Stimulated activated CD8-positive, alpha-beta memory T cell treated with anti-CD3 and anti-CD28 coated beads, Interleukin-7, amount 100 ng/mL, for 48 hours (primary cell): ENCODE data around the gene FAM163A.
"Not testable (repeated sequence)": the region's sequence is repeated elsewhere in the genome, so short reads cannot be mapped to it uniquely, and the experiment has no call there.

Source experiments
- DNase-seq, 2 donors: peaks; one replicate each; pipeline ENCODE4 v3.0.0-alpha.2; 2020; ENCODE audit warnings: low read depth in 1 of 2; ENCODE audit errors: extremely low read depth in 1 of 2

FAM163A gene

GRCh38 chr1:179831852-179832699 lies 89.0 kb downstream of the FAM163A start:
- DNase-seq: no peak

DNA sequence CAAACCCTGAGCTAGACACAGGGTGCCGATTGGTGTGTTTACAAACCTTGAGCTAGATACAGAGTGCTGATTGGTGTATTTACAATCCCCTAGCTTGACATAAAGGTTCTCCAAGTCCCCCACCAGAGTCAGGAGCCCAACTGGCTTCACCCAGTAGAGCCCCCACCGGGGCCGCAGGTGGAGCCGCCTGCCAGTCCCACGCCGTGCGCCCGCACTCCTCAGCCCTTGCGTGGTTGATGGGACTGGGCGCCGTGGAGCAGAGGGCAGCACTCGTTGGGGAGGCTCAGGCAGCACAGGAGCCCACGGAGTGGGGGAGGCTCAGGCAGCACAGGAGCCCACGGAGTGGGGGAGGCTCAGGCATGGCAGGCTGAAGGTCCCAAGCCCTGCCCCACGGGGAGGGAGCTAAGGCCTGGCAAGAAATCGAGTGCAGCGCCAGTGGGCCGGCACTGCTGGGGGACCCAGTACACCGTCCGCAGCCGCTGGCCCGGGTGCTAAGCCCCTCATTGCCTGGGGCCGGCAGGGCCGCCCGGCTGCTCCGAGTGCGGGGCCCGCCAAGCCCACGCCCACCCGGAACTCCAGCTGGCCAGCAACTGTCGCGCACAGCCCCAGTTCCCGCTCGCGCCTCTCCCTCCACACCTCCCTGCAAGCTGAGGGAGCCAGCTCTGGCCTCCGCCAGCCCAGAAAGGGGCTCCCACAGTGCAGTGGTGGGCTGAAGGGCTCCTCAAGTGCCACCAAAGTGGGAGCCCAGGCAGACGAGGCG lies 93.8 kb downstream of the FAM163A start:
- DNase-seq: not testable (repeated sequence)

DNA sequence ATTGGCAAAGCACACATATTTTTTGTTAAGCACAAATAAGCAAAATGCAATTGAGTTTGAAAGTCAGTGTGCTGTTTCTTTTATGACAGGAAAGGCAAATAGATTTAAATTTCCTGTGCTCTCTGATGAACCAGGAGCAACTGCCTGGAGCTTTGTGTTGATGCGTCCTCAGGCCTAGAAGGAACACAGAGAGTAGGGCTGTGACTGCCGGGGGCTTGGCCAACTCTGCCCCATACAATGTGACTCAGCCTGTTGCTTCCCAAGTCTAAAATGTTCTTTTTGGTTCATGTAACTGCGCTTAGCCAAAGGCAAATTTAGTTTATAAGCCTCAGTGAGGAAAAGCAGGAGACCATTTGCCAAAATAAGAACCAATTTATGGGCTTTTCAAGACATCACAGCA lies 97.0 kb downstream of the FAM163A start:
- DNase-seq: no peak

DNA sequence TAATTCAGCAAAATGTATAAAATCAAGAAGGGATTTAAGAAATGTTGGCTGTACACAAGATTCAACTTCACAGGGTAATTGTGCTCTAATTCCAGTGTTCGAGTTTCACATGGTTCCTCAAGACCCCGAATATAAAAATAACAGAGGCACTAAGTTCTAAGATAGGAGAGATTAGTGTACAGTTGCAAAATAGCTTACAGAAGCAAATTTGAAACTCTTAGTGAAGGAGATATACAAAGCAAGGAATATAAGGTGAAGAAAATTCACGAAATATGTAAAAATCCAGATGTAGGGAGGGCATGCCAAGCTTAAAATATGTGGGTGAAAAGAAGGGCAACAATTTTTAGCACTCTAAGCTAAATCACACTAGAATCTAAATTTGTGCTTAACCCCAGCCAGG lies 105.1 kb downstream of the FAM163A start:
- no peak for DNase-seq

DNA sequence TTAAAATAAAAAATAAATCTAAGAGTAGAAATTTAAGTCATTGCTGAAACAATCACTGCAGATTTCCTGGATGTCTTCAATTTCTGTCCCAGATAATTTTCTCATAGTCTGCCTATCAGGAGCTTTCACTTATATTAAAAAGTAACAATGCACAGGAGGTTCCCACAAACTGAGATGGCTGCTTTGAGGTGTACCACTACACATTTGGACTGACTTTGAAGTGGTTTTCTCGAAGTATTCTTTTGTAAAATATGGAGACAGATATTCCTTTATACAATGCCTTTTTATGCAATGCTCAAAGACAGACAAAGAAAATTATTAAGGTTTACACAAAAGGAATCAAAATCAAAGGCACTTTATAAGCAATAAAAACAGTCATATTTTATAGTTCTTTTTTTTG lies 110.0 kb downstream of the FAM163A start:
- DNase-seq: no peak

GRCh38 chr1:179855831-179856230 lies 112.7 kb downstream of the FAM163A start:
- not testable (repeated sequence) for DNase-seq

DNA sequence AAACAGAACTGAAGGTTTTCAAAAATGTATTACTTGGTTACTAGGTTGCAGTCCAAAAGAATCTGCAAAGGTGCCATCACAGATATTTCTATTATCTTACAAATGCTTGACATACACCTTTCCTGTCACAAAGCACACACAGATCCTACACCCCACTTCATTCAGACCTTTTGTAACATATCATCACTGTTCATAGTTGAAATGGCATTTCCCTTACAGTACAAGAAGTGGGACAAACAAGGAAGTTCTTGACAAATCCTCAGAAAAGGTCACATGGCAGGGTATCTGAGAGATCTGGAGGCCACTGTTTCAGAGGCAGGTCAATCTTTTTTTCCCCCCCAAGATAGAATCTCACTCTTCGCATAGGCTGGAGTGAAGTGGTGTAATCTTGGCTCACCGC lies 113.2 kb downstream of the FAM163A start:
- DNase-seq: no peak

DNA sequence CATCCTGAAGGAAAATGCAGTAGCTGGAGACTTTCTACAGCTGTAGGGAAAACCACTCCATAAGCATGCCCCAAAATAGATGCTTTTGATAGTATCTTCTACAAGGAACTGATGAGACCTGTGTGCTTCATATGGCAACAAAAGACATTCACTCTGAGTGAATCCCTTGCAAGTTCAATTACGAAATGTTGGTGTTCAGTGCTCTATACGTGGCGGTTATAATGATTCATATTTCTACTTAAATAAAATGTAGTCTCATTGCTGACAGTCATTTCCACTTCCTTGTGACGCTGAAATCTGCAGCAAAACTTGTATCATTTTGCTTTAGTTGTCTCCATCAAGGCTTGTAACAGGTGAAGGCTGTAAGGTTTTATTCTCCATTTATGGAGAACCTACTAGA lies 113.9 kb downstream of the FAM163A start:
- no peak for DNase-seq

DNA sequence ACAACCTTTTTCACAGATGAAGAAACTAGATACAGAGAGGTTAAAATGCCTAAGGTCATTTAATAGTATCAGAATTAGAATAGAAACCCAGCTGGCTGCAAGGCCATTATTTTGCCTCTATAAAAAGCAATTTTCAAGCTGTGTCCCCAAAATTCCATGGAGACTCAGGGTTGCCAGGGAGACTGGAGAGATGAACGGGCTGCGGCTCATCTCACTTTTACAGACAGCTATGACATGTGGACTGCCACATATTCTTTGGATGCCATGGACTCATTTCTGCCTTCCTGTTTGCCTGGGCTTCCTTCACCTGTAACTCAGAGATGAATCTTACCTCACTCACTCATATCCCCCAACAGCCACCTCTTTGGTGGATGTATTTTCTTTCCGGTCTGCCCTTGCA lies 117.6 kb downstream of the FAM163A start:
- DNase-seq: no peak

GRCh38 chr1:179865377-179865776 lies 122.3 kb downstream of the FAM163A start:
- no peak for DNase-seq
